ENCODE data around the gene DHRS7B. TPM values are rescaled to one million over a fixed set of nuclear protein-coding genes. Genes with fewer than 3 reads are reported as not detected.
"Not testable (repeated sequence)": the region's sequence is repeated elsewhere in the genome, so short reads cannot be mapped to it uniquely, and the experiment has no call there.

Gene DHRS7B
- total RNA-seq, 4 donors from 2014 or later: 42.8 to 64.1 (median 50.6) TPM

GRCh38 chr17:21134559-21134958 lies 7.8 kb downstream of the DHRS7B start:
- TF ChIP-seq EP300 (IDR thresholded peaks at IDR 0.05): no peak
- no peak for TF ChIP-seq POLR2AphosphoS5 (IDR thresholded peaks at IDR 0.05)
- no peak for TF ChIP-seq CTCF (IDR thresholded peaks at IDR 0.05)
- no peak for TF ChIP-seq POLR2A (IDR thresholded peaks at IDR 0.05)
- no peaks in the 10 kb centered on the region for H3K36me3 ChIP-seq
- H3K27ac ChIP-seq: no peak overlapping the region
- no peaks in the 10 kb centered on the region for H3K27me3 ChIP-seq
- DNase-seq (ENCODE audit: low spot score in 2 of 2): no peak
- H3K4me3 ChIP-seq: no peak overlapping the region
- 86% methylated on average over 2 of the region's 2 CpGs for WGBS
- H3K9me3 ChIP-seq: no peaks in the 10 kb centered on the region
- peaks cover 12% of the 10 kb centered on the region for H3K4me1 ChIP-seq

GRCh38 chr17:21140911-21141310 lies 14.1 kb downstream of the DHRS7B start:
- WGBS: 79% methylated on average over 6 of the region's 6 CpGs

GRCh38 chr17:21141331-21141730 lies 14.6 kb downstream of the DHRS7B start:
- Histone ChIP-seq H3K4me3 (no peak overlapping the region), H3K27me3 (no peaks in the 10 kb centered on the region), H3K9me3 (no peaks in the 10 kb centered on the region), H3K27ac (no peak overlapping the region), H3K4me1 (no peaks in the 10 kb centered on the region), H3K36me3 (peaks cover 3% of the 10 kb centered on the region)
- DNase-seq (ENCODE audit: low spot score in 2 of 2): no peak
- no peak for TF ChIP-seq CTCF (IDR thresholded peaks at IDR 0.05)
- no peak for TF ChIP-seq POLR2A (IDR thresholded peaks at IDR 0.05)
- TF ChIP-seq EP300 (IDR thresholded peaks at IDR 0.05): no peak
- no peak for TF ChIP-seq POLR2AphosphoS5 (IDR thresholded peaks at IDR 0.05)
- 92% methylated on average over 2 of the region's 2 CpGs for WGBS

More at GRCh38 chr17:21140911-21141310, 14.1 kb downstream of the DHRS7B start:
- Histone ChIP-seq H3K9me3 (no peaks in the 10 kb centered on the region), H3K4me1 (no peaks in the 10 kb centered on the region), H3K36me3 (peaks cover 3% of the 10 kb centered on the region), H3K27ac (no peak overlapping the region), H3K4me3 (no peak overlapping the region), H3K27me3 (no peaks in the 10 kb centered on the region)
- TF ChIP-seq POLR2A (IDR thresholded peaks at IDR 0.05) (no peak), CTCF (IDR thresholded peaks at IDR 0.05) (no peak), EP300 (IDR thresholded peaks at IDR 0.05) (no peak), POLR2AphosphoS5 (IDR thresholded peaks at IDR 0.05) (no peak)
- no peak for DNase-seq (ENCODE audit: low spot score in 2 of 2)

DNA sequence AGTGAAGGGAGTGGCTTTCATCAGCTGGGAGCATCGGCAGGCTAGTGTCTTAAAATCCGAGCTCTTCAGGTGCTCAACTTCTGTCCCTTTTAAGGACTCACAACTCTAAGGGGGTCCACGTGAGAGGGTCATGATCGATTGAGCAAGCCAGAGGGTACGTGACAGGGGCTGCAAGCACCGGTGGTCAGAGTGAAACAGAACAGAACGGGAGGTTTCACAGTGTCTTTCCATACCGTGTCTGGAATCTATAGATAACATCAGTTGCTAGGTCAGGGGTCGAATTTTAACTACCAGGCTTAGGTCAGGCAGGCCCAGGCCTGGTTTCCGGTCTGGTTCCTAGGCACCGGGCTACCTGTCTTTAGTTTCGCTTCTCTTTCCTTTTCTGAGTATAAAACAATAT lies 15.3 kb downstream of the DHRS7B start:
- not testable (repeated sequence) for H3K4me1 ChIP-seq; H3K9me3 ChIP-seq; H3K27ac ChIP-seq; H3K36me3 ChIP-seq; H3K27me3 ChIP-seq; DNase-seq (ENCODE audit: low spot score in 2 of 2); H3K4me3 ChIP-seq
- 76% methylated on average over 12 of the region's 12 CpGs for WGBS

DNA sequence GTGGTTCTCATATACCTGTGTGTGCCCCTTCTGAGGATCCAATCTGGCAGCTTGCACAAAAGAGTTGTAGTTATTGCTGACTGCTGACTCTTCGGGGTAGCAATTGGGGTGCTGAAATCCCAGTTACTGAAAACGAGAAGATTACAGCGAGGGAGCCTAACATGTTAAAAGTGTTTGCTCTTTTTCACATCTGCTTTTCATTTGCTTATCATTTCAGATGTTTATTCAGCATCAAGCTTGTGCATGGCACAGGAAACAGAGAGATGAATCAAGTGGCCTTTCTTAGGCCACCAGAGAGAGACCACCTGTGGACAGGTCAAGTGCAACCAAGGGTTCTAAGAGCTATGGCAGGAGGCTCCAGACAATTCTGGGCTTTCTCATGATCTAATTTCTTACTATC lies 16.9 kb downstream of the DHRS7B start:
- no peak overlapping the region for H3K4me3 ChIP-seq
- H3K27me3 ChIP-seq: no peaks in the 10 kb centered on the region
- no peak for TF ChIP-seq CTCF (IDR thresholded peaks at IDR 0.05)
- no peak for TF ChIP-seq POLR2AphosphoS5 (IDR thresholded peaks at IDR 0.05)
- no peak for DNase-seq (ENCODE audit: low spot score in 2 of 2)
- H3K27ac ChIP-seq: no peak overlapping the region
- 84% methylated on average over 3 of the region's 3 CpGs for WGBS
- no peaks in the 10 kb centered on the region for H3K9me3 ChIP-seq
- peaks cover 3% of the 10 kb centered on the region for H3K36me3 ChIP-seq
- H3K4me1 ChIP-seq: no peaks in the 10 kb centered on the region

DNA sequence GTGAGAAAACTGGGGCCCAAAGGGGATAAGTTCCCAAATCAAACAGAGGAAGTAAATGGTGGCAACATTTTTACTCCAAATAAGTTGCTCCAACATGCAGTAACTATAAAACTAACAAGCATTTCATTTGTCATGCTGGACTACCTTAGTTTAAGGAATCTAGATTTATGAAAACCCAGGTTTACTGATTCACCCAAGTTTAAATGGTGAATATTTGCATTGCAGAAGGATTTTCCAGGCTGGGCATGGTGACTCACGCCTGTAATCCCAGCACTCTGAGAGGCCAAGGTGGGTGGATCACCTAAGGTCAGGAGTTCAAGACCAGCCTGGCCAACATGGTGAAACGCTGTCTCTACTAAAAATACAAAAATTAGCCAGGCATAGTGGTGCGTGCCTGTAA lies 17.5 kb downstream of the DHRS7B start:
- H3K9me3 ChIP-seq; DNase-seq (ENCODE audit: low spot score in 2 of 2); H3K4me1 ChIP-seq; H3K4me3 ChIP-seq; H3K27ac ChIP-seq; H3K36me3 ChIP-seq; H3K27me3 ChIP-seq: not testable (repeated sequence)
- 92% methylated on average over 3 of the region's 3 CpGs for WGBS

Measured in suprapubic skin (tissue), 4 donors.